Measurements from ENCODE around the gene SYNPO2. TPM values are rescaled to one million over a fixed set of nuclear protein-coding genes. Genes with fewer than 3 reads are reported as not detected.

The SYNPO2 gene
- total and polyA plus RNA-seq, 10 donors = 3.6 to 72.1 (median 29.0) TPM

- 0 to 58% (median 24%) methylated on average over 1 of the region's 1 CpG for WGBS, 5 donors
- H3K27me3 ChIP-seq (replicated peaks in 1 of 7) = peaks cover 0 to 3% (median 0%) of the 10 kb centered on the region in 7 donors
- no peak for TF ChIP-seq CTCF (IDR thresholded peaks at IDR 0.05 in 8 of 11, conservative IDR thresholded peaks at IDR 0.05 in 3 of 11)
- H3K27ac ChIP-seq = peak overlapping the region in 1 of 8 donors; percentile 9
- intact Hi-C loops (cut with DNase I; ENCODE audit: low total_unique reads) = no loop called here
- DNase-seq = no peak
- H3K36me3 ChIP-seq = no peaks in the 10 kb centered on the region
- peaks cover 0 to 5% (median 0%) of the 10 kb centered on the region in 6 donors for H3K4me1 ChIP-seq
- no peak overlapping the region for H3K4me3 ChIP-seq
- no peaks in the 10 kb centered on the region for H3K9me3 ChIP-seq
Measured at GRCh38 chr4:119099227-119099810, 210.7 kb downstream of the SYNPO2 start.

GRCh38 chr4:119100655-119101054 lies 212.0 kb downstream of the SYNPO2 start:
- Histone ChIP-seq H3K36me3 (no peaks in the 10 kb centered on the region), H3K27ac (no peak overlapping the region), H3K4me3 (no peak overlapping the region), H3K27me3 (replicated peaks in 1 of 7) (peaks cover 0 to 3% (median 0%) of the 10 kb centered on the region in 7 donors), H3K4me1 (peaks cover 0 to 8% (median 4%) of the 10 kb centered on the region in 6 donors), H3K9me3 (no peaks in the 10 kb centered on the region)
- 0 to 87% (median 43%) methylated on average over 1 of the region's 1 CpG for WGBS, 5 donors
- TF ChIP-seq POLR2AphosphoS5 (IDR thresholded peaks at IDR 0.05) = no peak
- TF ChIP-seq POLR2A (IDR thresholded peaks at IDR 0.05) = no peak
- no peak for TF ChIP-seq CTCF (IDR thresholded peaks at IDR 0.05 in 8 of 11, conservative IDR thresholded peaks at IDR 0.05 in 3 of 11)
- intact Hi-C loops (cut with DNase I; ENCODE audit: low total_unique reads) = no loop called here
- DNase-seq = no peak

GRCh38 chr4:119103263-119103662 lies 214.6 kb downstream of the SYNPO2 start:
- H3K4me3 ChIP-seq = no peak overlapping the region
- no peaks in the 10 kb centered on the region for H3K36me3 ChIP-seq
- intact Hi-C loops (cut with DNase I; ENCODE audit: low total_unique reads) = no loop called here
- no peaks in the 10 kb centered on the region for H3K9me3 ChIP-seq
- H3K27ac ChIP-seq = peak overlapping the region in 4 of 8 donors; percentile 23 to 52 (median 42)
- no peak for DNase-seq
- TF ChIP-seq CTCF (IDR thresholded peaks at IDR 0.05 in 8 of 11, conservative IDR thresholded peaks at IDR 0.05 in 3 of 11) (no peak), POLR2A (IDR thresholded peaks at IDR 0.05) (no peak), POLR2AphosphoS5 (IDR thresholded peaks at IDR 0.05) (peak in 1 of 3 donors; percentile 33)
- peaks cover 0 to 14% (median 9%) of the 10 kb centered on the region in 6 donors for H3K4me1 ChIP-seq
- H3K27me3 ChIP-seq (replicated peaks in 1 of 7) = peaks cover 0 to 3% (median 0%) of the 10 kb centered on the region in 7 donors
- WGBS, 5 donors = 7 to 49% (median 33%) methylated on average over 2 of the region's 2 CpGs

- H3K4me3 ChIP-seq = no peak overlapping the region
- no peak for TF ChIP-seq POLR2AphosphoS5 (IDR thresholded peaks at IDR 0.05)
- no peak for TF ChIP-seq CTCF (IDR thresholded peaks at IDR 0.05 in 8 of 11, conservative IDR thresholded peaks at IDR 0.05 in 3 of 11)
- TF ChIP-seq POLR2A (IDR thresholded peaks at IDR 0.05) = no peak
- H3K27me3 ChIP-seq (replicated peaks in 1 of 7) = peaks cover 0 to 3% (median 0%) of the 10 kb centered on the region in 7 donors
- WGBS, 5 donors = 70 to 91% (median 83%) methylated on average over 4 of the region's 4 CpGs
- intact Hi-C loops (cut with DNase I; ENCODE audit: low total_unique reads) = no loop called here
- no peak overlapping the region for H3K27ac ChIP-seq
- peaks cover 0 to 13% (median 9%) of the 10 kb centered on the region in 6 donors for H3K4me1 ChIP-seq
- H3K9me3 ChIP-seq = no peaks in the 10 kb centered on the region
- no peak for DNase-seq
- no peaks in the 10 kb centered on the region for H3K36me3 ChIP-seq
Measured at GRCh38 chr4:119104644-119105273, 216.1 kb downstream of the SYNPO2 start.
